Measurements from ENCODE around the gene RNF212B. TPM values are rescaled to one million over a fixed set of nuclear protein-coding genes. Genes with fewer than 3 reads are reported as not detected.

The RNF212B gene
- total and polyA plus RNA-seq, 2 donors (not counting 1 experiment from before 2014, with no cell fraction given) = not detected

- Histone ChIP-seq H3K36me3 (ENCODE audit: control insufficient read depth, insufficient read depth, low read length) (peaks cover 3% of the 10 kb centered on the region), H4K20me1 (ENCODE audit: control insufficient read depth, extremely low read depth, insufficient read depth, low read length) (no peaks in the 10 kb centered on the region), H3K9ac (ENCODE audit: insufficient read depth, low read length) (no peak overlapping the region), H3K4me1 (ENCODE audit: control insufficient read depth, extremely low read depth, insufficient read depth, low read length) (peaks cover 12% of the 10 kb centered on the region), H3K9me3 (ENCODE audit: control insufficient read depth, insufficient read depth, low read depth, low read length) (no peaks in the 10 kb centered on the region), H3K4me2 (ENCODE audit: extremely low read depth, insufficient read depth, low read length) (no peak overlapping the region), H3K79me2 (ENCODE audit: control insufficient read depth, insufficient read depth, low read length) (peaks cover 2% of the 10 kb centered on the region), H3K4me3 (replicated peaks in 1 of 4; ENCODE audit: control extremely low read depth in 1 of 4, insufficient read depth in 1 of 4, low read depth in 3 of 4, low read length in 4 of 4) (no peak overlapping the region), H3K27me3 (ENCODE audit: control insufficient read depth, insufficient read depth, low read length) (no peaks in the 10 kb centered on the region), H3K27ac (ENCODE audit: insufficient read depth, low read length) (no peak overlapping the region), H2AFZ (ENCODE audit: low read length) (no peak overlapping the region)
- TF ChIP-seq CTCF (conservative IDR thresholded peaks at IDR 0.05 in 1 of 2, IDR thresholded peaks at IDR 0.05 in 1 of 2; ENCODE audit: low read depth in 1 of 2, low read length in 2 of 2) (no peak), EZH2 (IDR thresholded peaks at IDR 0.05; ENCODE audit: low read length, missing control alignments) (no peak)
- no peak for DNase-seq (ENCODE audit: low read depth in 2 of 2)
Measured at GRCh38 chr14:23297611-23298277, 60.0 kb downstream of the RNF212B start.

- Histone ChIP-seq H3K9me3 (ENCODE audit: control insufficient read depth, insufficient read depth, low read depth, low read length) (no peaks in the 10 kb centered on the region), H3K9ac (ENCODE audit: insufficient read depth, low read length) (no peak overlapping the region), H3K4me3 (replicated peaks in 1 of 4; ENCODE audit: control extremely low read depth in 1 of 4, insufficient read depth in 1 of 4, low read depth in 3 of 4, low read length in 4 of 4) (peak overlapping the region in 1 of 4 experiments; percentile 83), H2AFZ (ENCODE audit: low read length) (no peak overlapping the region), H3K4me1 (ENCODE audit: control insufficient read depth, extremely low read depth, insufficient read depth, low read length) (peaks cover 12% of the 10 kb centered on the region), H3K79me2 (ENCODE audit: control insufficient read depth, insufficient read depth, low read length) (peaks cover 2% of the 10 kb centered on the region), H3K27me3 (ENCODE audit: control insufficient read depth, insufficient read depth, low read length) (no peaks in the 10 kb centered on the region), H4K20me1 (ENCODE audit: control insufficient read depth, extremely low read depth, insufficient read depth, low read length) (no peaks in the 10 kb centered on the region), H3K27ac (ENCODE audit: insufficient read depth, low read length) (peak overlapping the region; percentile 48), H3K36me3 (ENCODE audit: control insufficient read depth, insufficient read depth, low read length) (peaks cover 3% of the 10 kb centered on the region), H3K4me2 (ENCODE audit: extremely low read depth, insufficient read depth, low read length) (no peak overlapping the region)
- peak; percentile 54 to 80 for DNase-seq (ENCODE audit: low read depth in 2 of 2)
- TF ChIP-seq CTCF (conservative IDR thresholded peaks at IDR 0.05 in 1 of 2, IDR thresholded peaks at IDR 0.05 in 1 of 2; ENCODE audit: low read depth in 1 of 2, low read length in 2 of 2) (peak; percentile 13 to 41), EZH2 (IDR thresholded peaks at IDR 0.05; ENCODE audit: low read length, missing control alignments) (no peak)
Measured at GRCh38 chr14:23299211-23299957, 61.6 kb downstream of the RNF212B start.

- Histone ChIP-seq H3K79me2 (ENCODE audit: control insufficient read depth, insufficient read depth, low read length) (peaks cover 2% of the 10 kb centered on the region), H3K4me1 (ENCODE audit: control insufficient read depth, extremely low read depth, insufficient read depth, low read length) (peaks cover 12% of the 10 kb centered on the region), H2AFZ (ENCODE audit: low read length) (no peak overlapping the region), H4K20me1 (ENCODE audit: control insufficient read depth, extremely low read depth, insufficient read depth, low read length) (no peaks in the 10 kb centered on the region), H3K36me3 (ENCODE audit: control insufficient read depth, insufficient read depth, low read length) (peaks cover 3% of the 10 kb centered on the region), H3K9me3 (ENCODE audit: control insufficient read depth, insufficient read depth, low read depth, low read length) (no peaks in the 10 kb centered on the region), H3K4me3 (replicated peaks in 1 of 4; ENCODE audit: control extremely low read depth in 1 of 4, insufficient read depth in 1 of 4, low read depth in 3 of 4, low read length in 4 of 4) (peak overlapping the region; percentile 77 to 87 (median 84)), H3K27ac (ENCODE audit: insufficient read depth, low read length) (peak overlapping the region; percentile 85), H3K27me3 (ENCODE audit: control insufficient read depth, insufficient read depth, low read length) (no peaks in the 10 kb centered on the region), H3K4me2 (ENCODE audit: extremely low read depth, insufficient read depth, low read length) (peak overlapping the region; percentile 86), H3K9ac (ENCODE audit: insufficient read depth, low read length) (peak overlapping the region; percentile 95)
- no peak for DNase-seq (ENCODE audit: low read depth in 2 of 2)
- no peak for TF ChIP-seq EZH2 (IDR thresholded peaks at IDR 0.05; ENCODE audit: low read length, missing control alignments)
- no peak for TF ChIP-seq CTCF (conservative IDR thresholded peaks at IDR 0.05 in 1 of 2, IDR thresholded peaks at IDR 0.05 in 1 of 2; ENCODE audit: low read depth in 1 of 2, low read length in 2 of 2)
Measured at GRCh38 chr14:23299986-23300686, 62.4 kb downstream of the RNF212B start.

Data from fibroblast of lung (primary cell).